Nephron progenitor cell (in vitro differentiated cells): ENCODE measurements around the gene ARRDC2.
A peak's percentile ranks its signal among the peaks of the same experiment; 100 is the strongest.

Experiments
- DNase-seq: peaks from one replicate; pipeline ENCODE4 v3.0.0; 2021
- H3K27ac Mint-ChIP-seq: 2 replicates; pipeline ENCODE4 v1.8.0; 2021; ENCODE audit warnings: mild to moderate bottlenecking, moderate library complexity, mixed read lengths
- H3K27me3 Mint-ChIP-seq: 2 replicates; pipeline ENCODE4 v1.8.0; 2021; ENCODE audit warnings: mild to moderate bottlenecking, low read depth, mixed read lengths; ENCODE audit not compliant: poor library complexity
- H3K36me3 Mint-ChIP-seq: 2 replicates; pipeline ENCODE4 v1.8.0; 2021; ENCODE audit warnings: low read depth, mixed read lengths
- H3K4me1 Mint-ChIP-seq: 2 replicates; pipeline ENCODE4 v1.8.0; 2021; ENCODE audit warnings: mixed read lengths
- H3K4me3 Mint-ChIP-seq: 2 replicates; pipeline ENCODE4 v1.8.0; 2021; ENCODE audit warnings: mild to moderate bottlenecking, moderate library complexity, mixed read lengths
- H3K9me3 Mint-ChIP-seq: 2 replicates; pipeline ENCODE4 v1.8.0; 2021; ENCODE audit warnings: mild to moderate bottlenecking, moderate library complexity, mixed read lengths
- TF ChIP-seq, protein P1 (sequence below): fragments of 200-600 bp; sonication (generic); IDR thresholded peaks from 2 replicates; pipeline ENCODE4 v1.5.0; 2021; ENCODE audit warnings: antibody characterized with exemption

Gene ARRDC2

DNA sequence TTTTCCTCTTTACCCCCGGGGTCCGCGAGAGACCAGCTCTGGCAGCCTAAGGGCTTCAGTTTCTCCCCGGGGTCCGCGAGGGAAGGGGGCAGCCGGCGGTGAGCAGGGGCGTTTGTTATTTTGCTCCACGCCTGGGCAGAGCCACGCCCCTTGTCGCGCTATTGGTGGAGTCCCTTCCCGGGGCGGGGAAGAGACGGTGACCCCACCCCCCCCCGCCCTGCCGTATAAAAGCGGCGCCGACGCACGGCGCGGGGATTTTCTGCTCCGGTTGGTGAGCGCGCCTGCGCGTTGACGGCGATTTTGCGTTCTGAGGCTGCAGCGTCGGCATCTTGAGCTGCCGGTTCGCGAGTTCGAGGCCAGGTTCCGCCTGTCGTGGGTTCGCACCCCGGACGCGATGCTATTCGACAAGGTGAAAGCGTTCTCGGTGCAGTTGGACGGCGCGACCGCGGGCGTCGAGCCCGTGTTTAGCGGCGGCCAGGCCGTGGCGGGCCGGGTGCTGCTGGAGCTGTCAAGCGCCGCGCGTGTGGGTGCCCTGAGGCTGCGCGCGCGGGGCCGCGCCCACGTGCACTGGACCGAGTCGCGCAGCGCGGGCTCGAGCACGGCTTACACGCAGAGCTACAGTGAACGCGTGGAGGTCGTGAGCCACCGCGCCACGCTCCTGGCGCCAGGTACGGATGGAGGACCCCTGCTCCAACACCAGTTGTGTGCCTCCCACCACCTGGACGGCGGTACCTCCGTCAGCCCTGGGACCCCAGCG is at the start of gene ARRDC2:
Gene ARRDC2 (plus strand): TSS at position 254 of the 757 bp plus-strand sequence. CDS start 141 bp downstream, at position 395.
- DNase-seq: peak; percentile 92
- peaks cover 5% of the 10 kb centered on the region for H3K36me3 Mint-ChIP-seq
- H3K4me3 Mint-ChIP-seq: peak within 1 kb of the TSS; percentile 85
- TF ChIP-seq, protein P1, sequence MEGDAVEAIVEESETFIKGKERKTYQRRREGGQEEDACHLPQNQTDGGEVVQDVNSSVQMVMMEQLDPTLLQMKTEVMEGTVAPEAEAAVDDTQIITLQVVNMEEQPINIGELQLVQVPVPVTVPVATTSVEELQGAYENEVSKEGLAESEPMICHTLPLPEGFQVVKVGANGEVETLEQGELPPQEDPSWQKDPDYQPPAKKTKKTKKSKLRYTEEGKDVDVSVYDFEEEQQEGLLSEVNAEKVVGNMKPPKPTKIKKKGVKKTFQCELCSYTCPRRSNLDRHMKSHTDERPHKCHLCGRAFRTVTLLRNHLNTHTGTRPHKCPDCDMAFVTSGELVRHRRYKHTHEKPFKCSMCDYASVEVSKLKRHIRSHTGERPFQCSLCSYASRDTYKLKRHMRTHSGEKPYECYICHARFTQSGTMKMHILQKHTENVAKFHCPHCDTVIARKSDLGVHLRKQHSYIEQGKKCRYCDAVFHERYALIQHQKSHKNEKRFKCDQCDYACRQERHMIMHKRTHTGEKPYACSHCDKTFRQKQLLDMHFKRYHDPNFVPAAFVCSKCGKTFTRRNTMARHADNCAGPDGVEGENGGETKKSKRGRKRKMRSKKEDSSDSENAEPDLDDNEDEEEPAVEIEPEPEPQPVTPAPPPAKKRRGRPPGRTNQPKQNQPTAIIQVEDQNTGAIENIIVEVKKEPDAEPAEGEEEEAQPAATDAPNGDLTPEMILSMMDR: no peak
- peaks cover 12% of the 10 kb centered on the region for H3K4me1 Mint-ChIP-seq
- H3K9me3 Mint-ChIP-seq: peaks cover 6% of the 10 kb centered on the region
- H3K27me3 Mint-ChIP-seq: peaks cover 26% of the 10 kb centered on the region
- H3K27ac Mint-ChIP-seq: no peak within 1 kb of the TSS

DNA sequence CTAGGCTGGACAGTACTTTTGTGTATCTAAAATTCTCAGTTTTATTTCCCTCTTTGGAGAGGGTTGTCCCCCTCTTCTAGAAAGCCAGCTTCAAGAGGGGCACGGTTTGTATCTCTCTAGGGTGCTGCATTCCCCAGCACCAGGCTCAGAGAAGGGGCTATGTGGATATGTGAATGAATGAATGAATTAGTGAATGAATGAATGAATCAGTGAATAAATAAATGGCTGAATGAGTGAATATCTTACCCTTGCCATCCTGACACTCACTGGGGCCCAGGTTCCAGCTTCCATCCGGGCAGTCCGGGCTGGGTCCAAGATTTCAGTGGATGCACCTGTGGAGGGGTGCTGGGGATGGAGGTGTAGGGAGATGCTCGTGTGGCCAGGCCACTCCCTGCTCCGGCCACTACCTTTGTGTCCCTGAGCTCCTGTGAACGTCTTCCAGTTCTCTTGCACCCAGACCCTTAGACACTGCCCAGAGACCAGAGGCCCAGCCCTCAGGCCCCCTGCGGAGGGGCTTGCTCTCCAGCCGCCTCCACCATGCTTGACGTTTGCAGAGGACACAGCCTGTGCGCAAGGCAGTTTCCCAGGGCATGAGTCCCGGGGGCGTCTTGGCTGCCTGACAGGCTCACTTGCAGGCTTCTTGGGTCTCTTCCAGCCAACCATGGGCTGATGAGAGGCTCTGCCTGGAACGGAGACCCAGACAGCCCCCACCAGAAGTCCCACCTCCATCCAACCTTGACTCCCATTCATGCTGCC is 43.9 kb upstream of the ARRDC2 start:
- no peak for DNase-seq
- Mint-ChIP-seq H3K9me3 (no peaks in the 10 kb centered on the region), H3K27ac (no peak overlapping the region), H3K4me1 (peaks cover 30% of the 10 kb centered on the region), H3K27me3 (peaks cover 25% of the 10 kb centered on the region), H3K4me3 (no peak overlapping the region), H3K36me3 (peaks cover 5% of the 10 kb centered on the region)
- TF ChIP-seq, protein P1: no peak

DNA sequence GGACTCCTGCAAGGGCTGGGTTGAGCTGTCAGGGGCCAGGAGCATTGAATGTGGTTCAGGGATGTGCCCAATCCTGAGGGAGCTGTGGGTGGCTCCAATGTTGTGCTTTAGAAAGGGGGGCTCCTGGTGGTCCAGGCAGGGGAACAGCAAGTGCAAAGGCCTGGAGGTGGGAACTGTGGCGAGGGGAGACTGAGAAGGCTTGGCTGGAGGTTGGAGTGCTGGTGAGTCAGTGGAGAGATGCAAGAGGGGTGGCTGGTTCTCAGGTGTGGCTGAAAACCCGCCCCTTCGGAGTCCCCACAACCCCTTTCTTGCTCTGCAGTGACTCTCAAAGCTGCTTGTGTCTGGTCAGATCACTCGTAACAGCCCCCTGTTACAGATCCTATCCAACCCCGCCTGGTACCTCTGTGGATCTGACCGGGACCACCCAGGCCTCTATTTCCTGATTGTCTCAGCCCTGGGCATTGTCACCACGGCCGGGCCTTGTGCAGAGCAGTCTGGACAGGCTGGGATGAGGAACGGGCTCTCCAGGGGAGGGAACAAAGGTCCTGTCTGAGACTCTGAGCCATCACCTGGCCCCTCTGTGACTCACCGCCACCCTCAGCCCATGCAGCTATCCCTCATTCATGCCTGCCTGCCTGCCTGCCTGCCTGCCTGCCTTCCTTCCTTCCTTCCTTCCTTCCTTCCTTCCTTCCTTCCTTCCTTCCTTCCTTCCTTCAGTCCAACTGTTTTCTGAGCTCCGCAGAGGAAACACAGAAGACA is 42.4 kb upstream of the ARRDC2 start:
- Mint-ChIP-seq H3K9me3 (no peaks in the 10 kb centered on the region), H3K27me3 (peaks cover 25% of the 10 kb centered on the region), H3K27ac (peak overlapping the region; percentile 41), H3K4me3 (peak overlapping the region; percentile 71), H3K4me1 (peaks cover 38% of the 10 kb centered on the region), H3K36me3 (peaks cover 5% of the 10 kb centered on the region)
- TF ChIP-seq, protein P1: no peak
- no peak for DNase-seq

DNA sequence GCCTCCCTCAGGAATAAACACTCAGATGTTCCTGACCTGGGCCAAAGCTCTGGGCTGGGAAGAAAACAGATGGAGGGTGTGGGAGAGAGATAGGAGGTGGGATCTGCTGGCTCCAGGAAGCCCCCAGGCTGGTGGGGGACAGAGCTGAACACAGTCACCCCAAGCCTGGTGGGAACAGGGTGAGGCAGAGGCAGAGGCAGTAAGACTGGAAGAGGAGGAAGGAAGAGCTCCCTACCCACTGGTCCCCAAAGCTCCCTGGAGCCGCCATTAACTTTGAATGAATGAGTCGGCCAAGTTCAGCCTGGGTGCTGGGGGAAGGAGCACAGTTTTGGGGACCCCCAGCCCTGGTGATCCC is 41.9 kb upstream of the ARRDC2 start:
- Mint-ChIP-seq H3K4me1 (peaks cover 38% of the 10 kb centered on the region), H3K9me3 (no peaks in the 10 kb centered on the region), H3K27ac (peak overlapping the region; percentile 41), H3K27me3 (peaks cover 25% of the 10 kb centered on the region), H3K36me3 (peaks cover 5% of the 10 kb centered on the region), H3K4me3 (peak overlapping the region; percentile 85)
- no peak for DNase-seq
- TF ChIP-seq, protein P1: no peak

DNA sequence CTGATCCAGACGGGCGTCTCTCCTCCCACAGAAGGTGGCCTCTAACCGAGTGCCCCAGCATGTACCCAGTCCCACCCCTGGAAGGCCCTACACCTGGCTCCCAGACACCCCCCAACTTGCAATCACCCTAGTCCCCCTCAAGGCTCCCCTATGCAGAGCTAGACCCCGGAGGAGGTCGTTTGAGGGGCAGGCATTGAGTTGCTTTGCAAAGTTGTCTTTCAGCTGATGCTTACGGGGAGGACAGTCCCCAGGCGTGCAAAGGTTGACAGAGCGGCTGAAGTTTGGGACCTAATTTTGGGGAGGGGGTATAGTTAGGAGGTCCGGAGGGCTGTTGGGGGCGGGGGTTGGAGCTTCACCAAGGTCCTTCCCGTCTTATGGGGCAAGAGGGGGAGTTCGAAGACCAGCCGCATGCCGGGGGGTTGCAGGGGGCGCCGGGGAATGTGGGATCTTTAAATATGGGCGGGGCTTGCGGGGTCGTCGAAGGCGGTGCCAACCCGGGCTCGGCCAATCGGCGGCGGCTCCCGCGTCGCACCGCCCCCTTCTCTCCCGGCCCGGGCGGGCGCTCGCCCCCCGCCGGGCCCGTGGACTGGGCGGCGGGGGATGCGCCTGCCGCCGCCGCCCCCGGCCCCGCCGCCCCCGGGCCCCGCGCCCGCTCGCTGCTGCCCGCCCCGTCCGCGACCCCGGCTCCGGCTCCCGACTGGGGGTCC is 41.3 kb upstream of the ARRDC2 start, which contains the start of gene KCNN1:
Gene KCNN1 (plus strand): TSS at position 558 of the 707 bp plus-strand sequence. CDS start 6,782 bp downstream, outside the sequence.
- DNase-seq: peak; percentile 81
- H3K27ac Mint-ChIP-seq: peak within 1 kb of the TSS; percentile 41

More for the DNA sequence above, 41.3 kb upstream of the ARRDC2 start, which contains the start of gene KCNN1:
- TF ChIP-seq, protein P1: no peak
- peak within 1 kb of the TSS; percentile 87 for H3K4me3 Mint-ChIP-seq
- peaks cover 5% of the 10 kb centered on the region for H3K36me3 Mint-ChIP-seq
- H3K4me1 Mint-ChIP-seq: peaks cover 38% of the 10 kb centered on the region
- H3K27me3 Mint-ChIP-seq: peaks cover 25% of the 10 kb centered on the region
- H3K9me3 Mint-ChIP-seq: no peaks in the 10 kb centered on the region
